Uterus (tissue), 4 donors: ENCODE data around the gene CCR2. TPM values are rescaled to one million over a fixed set of nuclear protein-coding genes. Genes with fewer than 3 reads are reported as not detected.
A peak's percentile ranks its signal among the peaks of the same experiment; 100 is the strongest.

Experiments used
- DNase-seq, 2 donors: peaks; one replicate each; pipeline ENCODE4 v3.0.0-alpha.2; 2019 to 2020
- H3K27ac ChIP-seq, 2 donors: fragments of 200-600 bp; sonication (generic); 1 replicate in 1 of 2; 2 replicates in 1 of 2; pipeline ENCODE4 v1.5.1; 2016 to 2018
- H3K27me3 ChIP-seq, 2 donors: fragments of 200-600 bp; sonication (generic); one replicate each; pipeline ENCODE4 v1.5.1; 2018 to 2019; ENCODE audit warnings: control low read depth in 1 of 2
- H3K36me3 ChIP-seq, 2 donors: fragments of 200-600 bp; sonication (generic); one replicate each; pipeline ENCODE4 v1.5.1; 2019; ENCODE audit warnings: control low read depth in 1 of 2
- H3K4me1 ChIP-seq, 2 donors: fragments of 200-600 bp; sonication (generic); one replicate each; pipeline ENCODE4 v1.5.1; 2018 to 2019; ENCODE audit warnings: control low read depth in 1 of 2
- H3K4me3 ChIP-seq, 2 donors: fragments of 200-600 bp; sonication (generic); 1 replicate in 1 of 2; 2 replicates in 1 of 2; pipeline ENCODE4 v1.5.1; 2018 to 2019; ENCODE audit warnings: mild to moderate bottlenecking in 1 of 2
- H3K9me3 ChIP-seq, 2 donors: fragments of 200-600 bp; sonication (generic); one replicate each; pipeline ENCODE4 v1.5.1; 2019; ENCODE audit warnings: control low read depth in 1 of 2
- POLR2A ChIP-seq, 2 donors: fragments of 450-650 bp; IDR thresholded peaks; one replicate each; pipeline ENCODE4 v1.6.1; 2016; ENCODE audit warnings: antibody characterized with exemption in 2 of 2, mild to moderate bottlenecking in 1 of 2, moderate library complexity in 1 of 2
- intact Hi-C: fragments of 100-400 bp; cut with DNase I; formaldehyde crosslinking; loops from one replicate; pipeline ENCODE4 v1.15.1; 2023; ENCODE audit warnings: low total_unique reads
- total RNA-seq, 4 donors: library from RNA; depleted of rRNA in 3 of 4; stranded (reverse); fragments of >200 nt in 3 of 4; gene quantifications; one replicate each; pipeline versions ENCODE4 v1.1.0 to v1.2.4, GENCODE V29; 2014 to 2023
- TF ChIP-seq, protein P1 (sequence below), 4 experiments: fragments of 200-600 bp in 2 of 4; fragments of 450-650 bp in 2 of 4; sonication (generic) in 2 of 4; IDR thresholded peaks; one replicate each; pipeline ENCODE4 v1.5.1; 2016 to 2019; ENCODE audit warnings: antibody characterized with exemption in 4 of 4, mild to moderate bottlenecking in 2 of 4, moderate library complexity in 1 of 4
- donor health status: DM: yes; HTN: yes; CAD: no.

The CCR2 gene
- total RNA-seq, 4 donors from 2014 or later: 2.7 to 7.1 (median 3.7) TPM; not detected in 1

DNA sequence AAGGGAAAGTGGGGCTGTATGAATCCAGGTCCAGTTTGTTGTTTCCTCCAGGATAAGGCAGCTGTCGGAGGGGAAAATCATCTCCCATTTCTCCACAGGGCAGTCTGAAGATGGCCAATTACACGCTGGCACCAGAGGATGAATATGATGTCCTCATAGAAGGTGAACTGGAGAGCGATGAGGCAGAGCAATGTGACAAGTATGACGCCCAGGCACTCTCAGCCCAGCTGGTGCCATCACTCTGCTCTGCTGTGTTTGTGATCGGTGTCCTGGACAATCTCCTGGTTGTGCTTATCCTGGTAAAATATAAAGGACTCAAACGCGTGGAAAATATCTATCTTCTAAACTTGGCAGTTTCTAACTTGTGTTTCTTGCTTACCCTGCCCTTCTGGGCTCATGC is 54.1 kb downstream of the CCR2 start:
- H3K4me1 ChIP-seq: peaks cover 0 to 7% of the 10 kb centered on the region in 2 donors
- intact Hi-C loops: no loop called here
- H3K27ac ChIP-seq: peak overlapping the region; percentile 50 to 72
- no peaks in the 10 kb centered on the region for H3K36me3 ChIP-seq
- no peak for TF ChIP-seq POLR2A (IDR thresholded peaks at IDR 0.05)
- TF ChIP-seq, protein P1, sequence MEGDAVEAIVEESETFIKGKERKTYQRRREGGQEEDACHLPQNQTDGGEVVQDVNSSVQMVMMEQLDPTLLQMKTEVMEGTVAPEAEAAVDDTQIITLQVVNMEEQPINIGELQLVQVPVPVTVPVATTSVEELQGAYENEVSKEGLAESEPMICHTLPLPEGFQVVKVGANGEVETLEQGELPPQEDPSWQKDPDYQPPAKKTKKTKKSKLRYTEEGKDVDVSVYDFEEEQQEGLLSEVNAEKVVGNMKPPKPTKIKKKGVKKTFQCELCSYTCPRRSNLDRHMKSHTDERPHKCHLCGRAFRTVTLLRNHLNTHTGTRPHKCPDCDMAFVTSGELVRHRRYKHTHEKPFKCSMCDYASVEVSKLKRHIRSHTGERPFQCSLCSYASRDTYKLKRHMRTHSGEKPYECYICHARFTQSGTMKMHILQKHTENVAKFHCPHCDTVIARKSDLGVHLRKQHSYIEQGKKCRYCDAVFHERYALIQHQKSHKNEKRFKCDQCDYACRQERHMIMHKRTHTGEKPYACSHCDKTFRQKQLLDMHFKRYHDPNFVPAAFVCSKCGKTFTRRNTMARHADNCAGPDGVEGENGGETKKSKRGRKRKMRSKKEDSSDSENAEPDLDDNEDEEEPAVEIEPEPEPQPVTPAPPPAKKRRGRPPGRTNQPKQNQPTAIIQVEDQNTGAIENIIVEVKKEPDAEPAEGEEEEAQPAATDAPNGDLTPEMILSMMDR (IDR thresholded peaks at IDR 0.05): no peak
- H3K9me3 ChIP-seq: no peaks in the 10 kb centered on the region
- H3K27me3 ChIP-seq: no peaks in the 10 kb centered on the region
- no peak for DNase-seq
- no peak overlapping the region for H3K4me3 ChIP-seq

GRCh38 chr3:46408853-46409252 is 54.9 kb downstream of the CCR2 start:
- intact Hi-C loops: no loop called here
- no peaks in the 10 kb centered on the region for H3K9me3 ChIP-seq
- no peak for DNase-seq
- H3K27ac ChIP-seq: peak overlapping the region in 1 of 2 donors; percentile 72
- no peak for TF ChIP-seq POLR2A (IDR thresholded peaks at IDR 0.05)
- H3K4me1 ChIP-seq: peaks cover 0 to 7% of the 10 kb centered on the region in 2 donors
- no peaks in the 10 kb centered on the region for H3K36me3 ChIP-seq
- no peaks in the 10 kb centered on the region for H3K27me3 ChIP-seq
- H3K4me3 ChIP-seq: no peak overlapping the region

- Histone ChIP-seq H3K4me3 (no peak overlapping the region), H3K4me1 (peaks cover 0 to 7% of the 10 kb centered on the region in 2 donors), H3K27me3 (no peaks in the 10 kb centered on the region), H3K27ac (no peak overlapping the region), H3K36me3 (no peaks in the 10 kb centered on the region), H3K9me3 (no peaks in the 10 kb centered on the region)
- intact Hi-C loops: no loop called here
- DNase-seq: no peak
- no peak for TF ChIP-seq POLR2A (IDR thresholded peaks at IDR 0.05)
- TF ChIP-seq, protein P1 (IDR thresholded peaks at IDR 0.05): no peak
Measured at GRCh38 chr3:46409739-46410489, 56.0 kb downstream of the CCR2 start.

Other genes with a start within 250 kb of the CCR2 start
- gene CCR1, start 145.8 kb upstream of the CCR2 start, total RNA-seq: 1 to 10 TPM in 3 of 4 donors, under 1 TPM in 1; 0.77 to 9.1 (median 4.3) TPM
- not detected for gene CCR3, start 111.7 kb upstream of the CCR2 start, total RNA-seq
- 1 to 10 TPM in 1 of 4 donors, under 1 TPM in 1, not detected in 2; 0.41 to 1.2 TPM for gene CCR5, start 16.8 kb downstream of the CCR2 start, total RNA-seq
- 1 to 10 TPM in 3 of 4 donors, under 1 TPM in 1; 0.88 to 3.2 (median 1.7) TPM for gene CCRL2, start 53.1 kb downstream of the CCR2 start, total RNA-seq
- gene LTF, start 110.8 kb downstream of the CCR2 start, total RNA-seq: 1 to 10 TPM in 3 of 4 donors, under 1 TPM in 1; 0.59 to 9.0 (median 2.8) TPM
- not detected for gene RTP3, start 143.9 kb downstream of the CCR2 start, total RNA-seq
- gene LRRC2, start 212.2 kb downstream of the CCR2 start, total RNA-seq: 10 to 100 TPM in 1 of 4 donors, 1 to 10 TPM in 3; 1.0 to 10.7 (median 5.9) TPM